Gastroesophageal sphincter (tissue), 3 donors: ENCODE results near the gene PTRH2.

Experiments
- CTCF ChIP-seq, 4 experiments: fragments of 200-600 bp in 2 of 4; fragments of 450-650 bp in 2 of 4; sonication (generic) in 1 of 4; IDR thresholded peaks; one replicate each; pipeline ENCODE4 v1.5.1; 2017 to 2019; ENCODE audit warnings: antibody characterized with exemption in 4 of 4, mild to moderate bottlenecking in 2 of 4, moderate library complexity in 2 of 4
- POLR2A ChIP-seq, 2 donors: fragments of 450-650 bp; IDR thresholded peaks; one replicate each; pipeline ENCODE4 v1.6.1; 2017; ENCODE audit warnings: antibody characterized with exemption in 2 of 2, mild to moderate bottlenecking in 2 of 2, moderate library complexity in 1 of 2
- POLR2AphosphoS5 ChIP-seq: sonication (generic); formaldehyde crosslinking; IDR thresholded peaks from one replicate; pipeline ENCODE4 v1.6.1; 2017; ENCODE audit warnings: antibody characterized with exemption

- TF ChIP-seq POLR2A (IDR thresholded peaks at IDR 0.05), result no peak
- no peak for TF ChIP-seq CTCF (IDR thresholded peaks at IDR 0.05)
- TF ChIP-seq POLR2AphosphoS5, result no peak
Measured at GRCh38 chr17:59696682-59697277, 10.4 kb downstream of the PTRH2 start.
